K562 (cell line): Measurements from ENCODE around the gene CYB5D1. TPM values are rescaled to one million over a fixed set of nuclear protein-coding genes. Genes with fewer than 3 reads are reported as not detected.

Source experiments
- polyA plus RNA-seq, 8 experiments: library from polyadenylated mRNA; depleted of rRNA in 4 of 8; stranded (reverse) in 5 of 8; unstranded in 3 of 8; fragments of >200 nt; fragmentation: Nextera tagmentation in 2 of 8; fragmentation: Illumina TruSeq in 1 of 8; extraction: Ambion mirVana in 2 of 8; extraction: Trizol in 1 of 8; gene quantifications; 2 replicates each; pipeline versions ENCODE4 v1.2.1 to v1.2.3, GENCODE V29; 2011 to 2014; ENCODE audit warnings: inconsistent platforms in 1 of 8, missing spikeins in 1 of 8
- small RNA-seq: library from RNA; depleted of rRNA; stranded (forward); fragments of <200 nt; gene quantifications from one replicate; pipeline ENCODE3, GENCODE V24; 2014
- total RNA-seq, 7 experiments: library from RNA; depleted of rRNA in 6 of 7; stranded (reverse); fragments of >200 nt in 6 of 7; fragmentation: Illumina TruSeq in 2 of 7; extraction: Trizol in 2 of 7; gene quantifications; 2 replicates each; pipeline versions ENCODE4 v1.2.1 to v1.2.3, GENCODE V29; 2011 to 2021; ENCODE audit warnings: low replicate concordance in 1 of 7

The CYB5D1 gene
- total and polyA plus RNA-seq, 9 of the 15 experiments (the other 6 are each of a cell fraction or from before 2014, with no cell fraction given) = 2.4 to 7.9 (median 5.7) TPM

Small RNA genes within 50 kb of the gene (small RNA-seq; reads per million reads assigned to genes)
- 1.6 reads per million, percentile 76 among the genes with 10 or more reads in this experiment for gene SCARNA21

Other genes with a start within 250 kb of the CYB5D1 start
Only the 7 nearest of the 19 such genes appear.
- 2.7 and 5.0 TPM in 2 replicates for gene KDM6B, start 23.8 kb upstream of the CYB5D1 start, total RNA-seq (2014; rRNA removed)
- 1.4 and 2.2 TPM in 2 replicates for gene KDM6B, start 23.8 kb upstream of the CYB5D1 start, total RNA-seq (2014; rRNA removed; fragmentation: Illumina TruSeq; extraction: Trizol)
- 0.47 and 0.98 TPM in 2 replicates for gene KDM6B, start 23.8 kb upstream of the CYB5D1 start, total RNA-seq (2015; rRNA removed; fragmentation: Illumina TruSeq; extraction: Trizol)
- gene KDM6B, start 23.8 kb upstream of the CYB5D1 start, total RNA-seq (2021) = 19.0 and 22.9 TPM in 2 replicates
- gene KDM6B, start 23.8 kb upstream of the CYB5D1 start, polyA plus RNA-seq (2011; rRNA removed) = 0.32 and 0.99 TPM in 2 replicates
- gene KDM6B, start 23.8 kb upstream of the CYB5D1 start, polyA plus RNA-seq (2014; fragmentation: Illumina TruSeq; extraction: Trizol) = 3.9 and 6.1 TPM in 2 replicates
- gene KDM6B, start 23.8 kb upstream of the CYB5D1 start, polyA plus RNA-seq (2014; fragmentation: Nextera tagmentation; extraction: Ambion mirVana) = under 1 TPM; 0.01 to 0.06 TPM
- gene KDM6B, start 23.8 kb upstream of the CYB5D1 start, polyA plus RNA-seq (2014; rRNA removed) = 2.7 and 3.0 TPM in 2 replicates
- 0.32 TPM in 1 of 2 replicates, not detected in the other for gene TMEM88, start 2.9 kb upstream of the CYB5D1 start, total RNA-seq (2014; rRNA removed)
- not detected in 2 replicates for gene TMEM88, start 2.9 kb upstream of the CYB5D1 start, total RNA-seq (2014; rRNA removed; fragmentation: Illumina TruSeq; extraction: Trizol)
- not detected in 2 replicates for gene TMEM88, start 2.9 kb upstream of the CYB5D1 start, total RNA-seq (2015; rRNA removed; fragmentation: Illumina TruSeq; extraction: Trizol)
- gene TMEM88, start 2.9 kb upstream of the CYB5D1 start, total RNA-seq (2021) = 1.0 and 1.4 TPM in 2 replicates
- 0.12 and 0.13 TPM in 2 replicates for gene TMEM88, start 2.9 kb upstream of the CYB5D1 start, polyA plus RNA-seq (2011; rRNA removed)
- 0.42 TPM in 2 replicates for gene TMEM88, start 2.9 kb upstream of the CYB5D1 start, polyA plus RNA-seq (2014; fragmentation: Illumina TruSeq; extraction: Trizol)
- under 1 TPM in 1 of 2 experiments, not detected in 1; 0.10 TPM for gene TMEM88, start 2.9 kb upstream of the CYB5D1 start, polyA plus RNA-seq (2014; fragmentation: Nextera tagmentation; extraction: Ambion mirVana)
- 0.40 TPM in 1 of 2 replicates, not detected in the other for gene TMEM88, start 2.9 kb upstream of the CYB5D1 start, polyA plus RNA-seq (2014; rRNA removed)
- 99.8 TPM in 2 replicates for gene NAA38, start 444 bp upstream of the CYB5D1 start, total RNA-seq (2014; rRNA removed)
- 13.3 and 16.4 TPM in 2 replicates for gene NAA38, start 444 bp upstream of the CYB5D1 start, total RNA-seq (2014; rRNA removed; fragmentation: Illumina TruSeq; extraction: Trizol)
- gene NAA38, start 444 bp upstream of the CYB5D1 start, total RNA-seq (2015; rRNA removed; fragmentation: Illumina TruSeq; extraction: Trizol) = 52.6 and 57.3 TPM in 2 replicates
- 54.7 and 61.2 TPM in 2 replicates for gene NAA38, start 444 bp upstream of the CYB5D1 start, total RNA-seq (2021)
- 34.5 and 39.9 TPM in 2 replicates for gene NAA38, start 444 bp upstream of the CYB5D1 start, polyA plus RNA-seq (2011; rRNA removed)
- gene NAA38, start 444 bp upstream of the CYB5D1 start, polyA plus RNA-seq (2014; fragmentation: Illumina TruSeq; extraction: Trizol) = 19.1 and 32.8 TPM in 2 replicates
- 10 to 100 TPM; 70.4 to 90.4 TPM for gene NAA38, start 444 bp upstream of the CYB5D1 start, polyA plus RNA-seq (2014; fragmentation: Nextera tagmentation; extraction: Ambion mirVana)
- 87.3 and 104 TPM in 2 replicates for gene NAA38, start 444 bp upstream of the CYB5D1 start, polyA plus RNA-seq (2014; rRNA removed)
- 34.8 and 36.7 TPM in 2 replicates for gene CHD3, start 30.8 kb downstream of the CYB5D1 start, total RNA-seq (2014; rRNA removed)
- 14.6 and 15.2 TPM in 2 replicates for gene CHD3, start 30.8 kb downstream of the CYB5D1 start, total RNA-seq (2014; rRNA removed; fragmentation: Illumina TruSeq; extraction: Trizol)
- 19.8 and 21.2 TPM in 2 replicates for gene CHD3, start 30.8 kb downstream of the CYB5D1 start, total RNA-seq (2015; rRNA removed; fragmentation: Illumina TruSeq; extraction: Trizol)
- 30.6 and 38.2 TPM in 2 replicates for gene CHD3, start 30.8 kb downstream of the CYB5D1 start, total RNA-seq (2021)
- gene CHD3, start 30.8 kb downstream of the CYB5D1 start, polyA plus RNA-seq (2011; rRNA removed) = 12.2 and 15.7 TPM in 2 replicates
- 24.7 and 24.8 TPM in 2 replicates for gene CHD3, start 30.8 kb downstream of the CYB5D1 start, polyA plus RNA-seq (2014; fragmentation: Illumina TruSeq; extraction: Trizol)
- gene CHD3, start 30.8 kb downstream of the CYB5D1 start, polyA plus RNA-seq (2014; fragmentation: Nextera tagmentation; extraction: Ambion mirVana) = under 1 TPM; 0.39 to 0.63 TPM
- 27.8 and 33.9 TPM in 2 replicates for gene CHD3, start 30.8 kb downstream of the CYB5D1 start, polyA plus RNA-seq (2014; rRNA removed)
- 1.9 and 4.1 TPM in 2 replicates for gene RNF227, start 58.3 kb downstream of the CYB5D1 start, total RNA-seq (2014; rRNA removed)
- 2.2 and 2.3 TPM in 2 replicates for gene RNF227, start 58.3 kb downstream of the CYB5D1 start, total RNA-seq (2014; rRNA removed; fragmentation: Illumina TruSeq; extraction: Trizol)
- gene RNF227, start 58.3 kb downstream of the CYB5D1 start, total RNA-seq (2015; rRNA removed; fragmentation: Illumina TruSeq; extraction: Trizol) = 2.1 and 2.2 TPM in 2 replicates
- gene RNF227, start 58.3 kb downstream of the CYB5D1 start, total RNA-seq (2021) = 2.1 and 2.3 TPM in 2 replicates
- 3.0 and 3.3 TPM in 2 replicates for gene RNF227, start 58.3 kb downstream of the CYB5D1 start, polyA plus RNA-seq (2011; rRNA removed)
- 2.8 and 3.0 TPM in 2 replicates for gene RNF227, start 58.3 kb downstream of the CYB5D1 start, polyA plus RNA-seq (2014; fragmentation: Illumina TruSeq; extraction: Trizol)
- gene RNF227, start 58.3 kb downstream of the CYB5D1 start, polyA plus RNA-seq (2014; fragmentation: Nextera tagmentation; extraction: Ambion mirVana) = 1 to 10 TPM; 1.1 to 1.5 TPM
- 4.7 and 6.7 TPM in 2 replicates for gene RNF227, start 58.3 kb downstream of the CYB5D1 start, polyA plus RNA-seq (2014; rRNA removed)
- gene KCNAB3, start 71.9 kb downstream of the CYB5D1 start, total RNA-seq (2014; rRNA removed) = 0.37 and 1.3 TPM in 2 replicates
- 0.70 and 0.76 TPM in 2 replicates for gene KCNAB3, start 71.9 kb downstream of the CYB5D1 start, total RNA-seq (2014; rRNA removed; fragmentation: Illumina TruSeq; extraction: Trizol)
- 0.57 and 0.69 TPM in 2 replicates for gene KCNAB3, start 71.9 kb downstream of the CYB5D1 start, total RNA-seq (2015; rRNA removed; fragmentation: Illumina TruSeq; extraction: Trizol)
- gene KCNAB3, start 71.9 kb downstream of the CYB5D1 start, total RNA-seq (2021) = 1.7 and 2.5 TPM in 2 replicates
- gene KCNAB3, start 71.9 kb downstream of the CYB5D1 start, polyA plus RNA-seq (2011; rRNA removed) = 1.1 and 2.0 TPM in 2 replicates
- gene KCNAB3, start 71.9 kb downstream of the CYB5D1 start, polyA plus RNA-seq (2014; fragmentation: Illumina TruSeq; extraction: Trizol) = 0.61 and 1.4 TPM in 2 replicates
- gene KCNAB3, start 71.9 kb downstream of the CYB5D1 start, polyA plus RNA-seq (2014; fragmentation: Nextera tagmentation; extraction: Ambion mirVana) = under 1 TPM; 0.03 to 0.17 TPM
- gene KCNAB3, start 71.9 kb downstream of the CYB5D1 start, polyA plus RNA-seq (2014; rRNA removed) = 1.0 and 2.1 TPM in 2 replicates
- gene TRAPPC1, start 73.9 kb downstream of the CYB5D1 start, total RNA-seq (2014; rRNA removed) = 18.3 and 21.9 TPM in 2 replicates
- gene TRAPPC1, start 73.9 kb downstream of the CYB5D1 start, total RNA-seq (2014; rRNA removed; fragmentation: Illumina TruSeq; extraction: Trizol) = 11.7 and 15.4 TPM in 2 replicates
- 11.9 and 13.4 TPM in 2 replicates for gene TRAPPC1, start 73.9 kb downstream of the CYB5D1 start, total RNA-seq (2015; rRNA removed; fragmentation: Illumina TruSeq; extraction: Trizol)
- gene TRAPPC1, start 73.9 kb downstream of the CYB5D1 start, total RNA-seq (2021) = 59.2 and 64.5 TPM in 2 replicates
- 36.2 and 47.0 TPM in 2 replicates for gene TRAPPC1, start 73.9 kb downstream of the CYB5D1 start, polyA plus RNA-seq (2011; rRNA removed)
- 79.0 and 82.8 TPM in 2 replicates for gene TRAPPC1, start 73.9 kb downstream of the CYB5D1 start, polyA plus RNA-seq (2014; fragmentation: Illumina TruSeq; extraction: Trizol)
- 10 to 100 TPM; 33.2 to 39.8 TPM for gene TRAPPC1, start 73.9 kb downstream of the CYB5D1 start, polyA plus RNA-seq (2014; fragmentation: Nextera tagmentation; extraction: Ambion mirVana)
- 44.6 and 52.6 TPM in 2 replicates for gene TRAPPC1, start 73.9 kb downstream of the CYB5D1 start, polyA plus RNA-seq (2014; rRNA removed)